Measurements from ENCODE around the gene CNTNAP2. TPM values are rescaled to one million over a fixed set of nuclear protein-coding genes. Genes with fewer than 3 reads are reported as not detected.

CNTNAP2 gene
- total and polyA plus RNA-seq, 2 of the 13 experiments (the other 11 are each of a cell fraction or from before 2014, with no cell fraction given): 0.40 to 0.42 TPM

- Histone ChIP-seq H3K27me3 (ENCODE audit: control insufficient read depth in 1 of 2, insufficient read depth in 2 of 2, low read length in 2 of 2) (no peaks in the 10 kb centered on the region; a peak in 1 of 5 replicates), H2AFZ (ENCODE audit: low read length) (no peak overlapping the region), H3K9me3 (ENCODE audit: low read length) (no peaks in the 10 kb centered on the region), H3K4me1 (ENCODE audit: insufficient read depth, low read length) (peaks cover 65% of the 10 kb centered on the region), H3K4me2 (ENCODE audit: low read depth, low read length) (peak overlapping the region; percentile 86), H3K4me3 (replicated peaks in 1 of 3; ENCODE audit: insufficient read depth in 1 of 3, low read depth in 2 of 3, low read length in 3 of 3) (peak overlapping the region in 1 of 3 experiments; percentile 73; a peak in 1 of 6 replicates), H3K27ac (ENCODE audit: extremely low read length, insufficient read depth, low read length) (no peak overlapping the region), H3K79me2 (ENCODE audit: insufficient read depth, low read length) (peaks cover 9% of the 10 kb centered on the region), H3K36me3 (replicated peaks in 1 of 2; ENCODE audit: control insufficient read depth in 1 of 2, insufficient read depth in 2 of 2, low read length in 2 of 2) (no peaks in the 10 kb centered on the region), H3K9ac (ENCODE audit: insufficient read depth, low read depth, low read length) (peak overlapping the region; percentile 8; the same call in 1 of the 2 replicates), H4K20me1 (ENCODE audit: insufficient read depth, low read length) (no peaks in the 10 kb centered on the region)
- POLR2A ChIA-PET: no interaction called here
- FAIRE-seq: no peak
- TF ChIP-seq POLR2A (IDR thresholded peaks at IDR 0.05; ENCODE audit: insufficient read depth in 1 of 2, low read depth in 2 of 2, low read length in 2 of 2) (no peak), HNRNPH1 (optimal IDR thresholded peaks at IDR 0.05; ENCODE audit: low read depth, low read length) (no peak), ZNF468 (CRISPR knock-in tag; IDR thresholded peaks at IDR 0.05) (no peak), ZKSCAN8 (CRISPR knock-in tag; IDR thresholded peaks at IDR 0.05; ENCODE audit: borderline replicate concordance) (no peak), ZFYVE20 (CRISPR knock-in tag; IDR thresholded peaks at IDR 0.05; ENCODE audit: borderline replicate concordance, low read depth) (no peak)
- in situ Hi-C loops (cut with HindIII; ENCODE audit: extremely low pct_ligation_motif_present, low pct_unique_long_range_greater_than_20kb): no loop called here
- 73% methylated on average over 2 of the region's 2 CpGs for WGBS (ENCODE audit: low lambda C conversion rate)
- intact Hi-C loops (cut with micrococcal nuclease; ENCODE audit: unreplicated experiment): no loop called here
- ATAC-seq: no peak
- no TSS peak for BruUV-seq (replicated peaks)
- CTCF ChIA-PET (ENCODE audit: low intra/inter-chr PET ratio, low total read pairs): no interaction called here
- no peak for DNase-seq (ENCODE audit: low spot score)
Observed at GRCh38 chr7:148434887-148435286, 2318.3 kb downstream of the CNTNAP2 start.

DNA sequence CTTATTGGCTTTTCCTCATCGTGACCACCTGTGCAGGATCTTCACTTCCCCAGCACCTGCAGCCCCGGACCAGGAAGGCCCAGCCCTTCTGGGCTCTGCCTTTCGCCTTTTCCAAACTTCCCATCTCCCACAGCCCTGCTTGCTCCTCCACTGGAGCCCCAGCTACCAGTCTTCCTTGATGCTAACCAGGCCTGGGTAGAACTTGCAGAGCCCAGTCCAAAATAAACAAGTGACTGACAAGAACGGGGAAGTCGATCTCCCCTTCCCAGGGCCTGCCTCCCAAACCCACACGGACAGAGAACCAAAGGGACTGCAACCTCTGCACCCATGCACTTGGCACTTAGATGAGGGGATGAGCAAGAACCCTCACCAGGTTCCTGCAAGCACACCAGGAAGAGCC, 2319.1 kb downstream of the CNTNAP2 start:
- Histone ChIP-seq H3K36me3 (replicated peaks in 1 of 2; ENCODE audit: control insufficient read depth in 1 of 2, insufficient read depth in 2 of 2, low read length in 2 of 2) (no peaks in the 10 kb centered on the region), H4K20me1 (ENCODE audit: insufficient read depth, low read length) (no peaks in the 10 kb centered on the region), H3K27me3 (ENCODE audit: control insufficient read depth in 1 of 2, insufficient read depth in 2 of 2, low read length in 2 of 2) (no peaks in the 10 kb centered on the region; a peak in 1 of 5 replicates), H3K9me3 (ENCODE audit: low read length) (no peaks in the 10 kb centered on the region), H3K9ac (ENCODE audit: insufficient read depth, low read depth, low read length) (peak overlapping the region; percentile 69; the same call in 1 of the 2 replicates), H3K27ac (ENCODE audit: extremely low read length, insufficient read depth, low read length) (no peak overlapping the region), H3K4me3 (replicated peaks in 1 of 3; ENCODE audit: insufficient read depth in 1 of 3, low read depth in 2 of 3, low read length in 3 of 3) (peak overlapping the region; percentile 45 to 73 (median 53); a peak in 5 of 6 replicates), H3K4me2 (ENCODE audit: low read depth, low read length) (peak overlapping the region; percentile 86), H2AFZ (ENCODE audit: low read length) (no peak overlapping the region), H3K79me2 (ENCODE audit: insufficient read depth, low read length) (peaks cover 9% of the 10 kb centered on the region), H3K4me1 (ENCODE audit: insufficient read depth, low read length) (peaks cover 72% of the 10 kb centered on the region)
- in situ Hi-C loops (cut with HindIII; ENCODE audit: extremely low pct_ligation_motif_present, low pct_unique_long_range_greater_than_20kb) (no loop called here), intact Hi-C loops (cut with micrococcal nuclease; ENCODE audit: unreplicated experiment) (no loop called here)
- DNase-seq (ENCODE audit: low spot score): no peak
- CTCF ChIA-PET (ENCODE audit: low intra/inter-chr PET ratio, low total read pairs): no interaction called here
- WGBS (ENCODE audit: low lambda C conversion rate): 23% methylated on average over 6 of the region's 6 CpGs
- BruUV-seq (replicated peaks): no TSS peak
- TF ChIP-seq ZNF790 (CRISPR knock-in tag; IDR thresholded peaks at IDR 0.05; ENCODE audit: borderline replicate concordance) (no peak), ZNF136 (CRISPR knock-in tag; IDR thresholded peaks at IDR 0.05; ENCODE audit: low read depth) (0 out of 2 replicates have a peak, but pooled peaks have one; percentile 23)
- ATAC-seq: peak; percentile 12; the same call in 2 of the 3 replicates
- FAIRE-seq: no peak
- POLR2A ChIA-PET: no interaction called here
